Measurements from ENCODE around the gene PCSK5.
A peak's percentile ranks its signal among the peaks of the same experiment; 100 is the strongest.
"Not testable (repeated sequence)": the region's sequence is repeated elsewhere in the genome, so short reads cannot be mapped to it uniquely, and the experiment has no call there.

Gene PCSK5

GRCh38 chr9:76290555-76290954 is 400.1 kb downstream of the PCSK5 start:
- H3K36me3 ChIP-seq (ENCODE audit: control insufficient read depth in 2 of 2, insufficient read depth in 2 of 2, low read length in 2 of 2) = peaks cover 0 to 3% of the 10 kb centered on the region in 2 donors
- no peak overlapping the region for H3K9ac ChIP-seq (ENCODE audit: low read depth in 1 of 2, low read length in 2 of 2)
- H3K27me3 ChIP-seq (ENCODE audit: control insufficient read depth in 2 of 2, insufficient read depth in 2 of 2, low read length in 2 of 2) = no peaks in the 10 kb centered on the region
- no peaks in the 10 kb centered on the region for H3K9me3 ChIP-seq (ENCODE audit: control insufficient read depth in 2 of 2, low read length in 2 of 2)
- H3K27ac ChIP-seq (ENCODE audit: low read depth in 2 of 2, low read length in 2 of 2) = no peak overlapping the region
- no peaks in the 10 kb centered on the region for H3K4me1 ChIP-seq (ENCODE audit: control insufficient read depth in 2 of 2, insufficient read depth in 2 of 2, low read length in 2 of 2)
- H3K4me3 ChIP-seq (ENCODE audit: low read length in 2 of 2) = no peak overlapping the region

GRCh38 chr9:76292246-76292645 is 401.8 kb downstream of the PCSK5 start:
- no peaks in the 10 kb centered on the region for H3K9me3 ChIP-seq (ENCODE audit: control insufficient read depth in 2 of 2, low read length in 2 of 2)
- no peaks in the 10 kb centered on the region for H3K27me3 ChIP-seq (ENCODE audit: control insufficient read depth in 2 of 2, insufficient read depth in 2 of 2, low read length in 2 of 2)
- no peak overlapping the region for H3K4me3 ChIP-seq (ENCODE audit: low read length in 2 of 2)
- peaks cover 3 to 6% of the 10 kb centered on the region in 2 donors for H3K36me3 ChIP-seq (ENCODE audit: control insufficient read depth in 2 of 2, insufficient read depth in 2 of 2, low read length in 2 of 2)
- H3K4me1 ChIP-seq (ENCODE audit: control insufficient read depth in 2 of 2, insufficient read depth in 2 of 2, low read length in 2 of 2) = no peaks in the 10 kb centered on the region
- H3K27ac ChIP-seq (ENCODE audit: low read depth in 2 of 2, low read length in 2 of 2) = no peak overlapping the region
- H3K9ac ChIP-seq (ENCODE audit: low read depth in 1 of 2, low read length in 2 of 2) = no peak overlapping the region

DNA sequence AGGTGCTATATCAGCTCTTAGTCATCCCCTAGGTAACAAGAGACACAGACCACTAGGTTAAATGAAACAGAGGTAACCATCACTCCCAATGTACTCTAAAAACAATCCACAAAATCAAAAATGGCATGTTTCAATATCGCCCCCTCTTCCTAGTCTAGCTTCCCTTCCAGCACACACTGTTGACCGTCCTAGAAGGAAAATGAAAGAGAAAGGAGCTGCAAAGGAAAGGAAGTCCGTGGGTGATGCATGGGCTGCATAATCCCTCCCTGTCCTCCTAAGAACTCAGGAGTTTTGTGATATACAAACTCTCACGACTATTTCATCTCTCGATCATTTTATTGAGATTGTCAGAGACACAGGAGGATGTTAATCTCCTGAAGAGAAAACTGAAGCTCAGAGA is 402.2 kb downstream of the PCSK5 start:
- no peaks in the 10 kb centered on the region for H3K27me3 ChIP-seq (ENCODE audit: control insufficient read depth in 2 of 2, insufficient read depth in 2 of 2, low read length in 2 of 2)
- no peaks in the 10 kb centered on the region for H3K9me3 ChIP-seq (ENCODE audit: control insufficient read depth in 2 of 2, low read length in 2 of 2)
- no peak overlapping the region for H3K4me3 ChIP-seq (ENCODE audit: low read length in 2 of 2)
- H3K36me3 ChIP-seq (ENCODE audit: control insufficient read depth in 2 of 2, insufficient read depth in 2 of 2, low read length in 2 of 2) = peaks cover 3 to 6% of the 10 kb centered on the region in 2 donors
- no peaks in the 10 kb centered on the region for H3K4me1 ChIP-seq (ENCODE audit: control insufficient read depth in 2 of 2, insufficient read depth in 2 of 2, low read length in 2 of 2)
- no peak overlapping the region for H3K9ac ChIP-seq (ENCODE audit: low read depth in 1 of 2, low read length in 2 of 2)
- no peak overlapping the region for H3K27ac ChIP-seq (ENCODE audit: low read depth in 2 of 2, low read length in 2 of 2)

- Histone ChIP-seq H3K9ac (ENCODE audit: low read depth in 1 of 2, low read length in 2 of 2) (no peak overlapping the region), H3K4me3 (ENCODE audit: low read length in 2 of 2) (no peak overlapping the region), H3K36me3 (ENCODE audit: control insufficient read depth in 2 of 2, insufficient read depth in 2 of 2, low read length in 2 of 2) (peaks cover 3 to 6% of the 10 kb centered on the region in 2 donors)
These were observed 403.8 kb downstream of the PCSK5 start for GRCh38 chr9:76294301-76294700.

GRCh38 chr9:76296561-76297310 is 406.3 kb downstream of the PCSK5 start:
- Histone ChIP-seq H3K36me3 (ENCODE audit: control insufficient read depth in 2 of 2, insufficient read depth in 2 of 2, low read length in 2 of 2) (peaks cover 3 to 6% of the 10 kb centered on the region in 2 donors), H3K4me1 (ENCODE audit: control insufficient read depth in 2 of 2, insufficient read depth in 2 of 2, low read length in 2 of 2) (no peaks in the 10 kb centered on the region), H3K4me3 (ENCODE audit: low read length in 2 of 2) (no peak overlapping the region), H3K27ac (ENCODE audit: low read depth in 2 of 2, low read length in 2 of 2) (peak overlapping the region in 1 of 2 donors; percentile 19), H3K9ac (ENCODE audit: low read depth in 1 of 2, low read length in 2 of 2) (no peak overlapping the region), H3K27me3 (ENCODE audit: control insufficient read depth in 2 of 2, insufficient read depth in 2 of 2, low read length in 2 of 2) (no peaks in the 10 kb centered on the region), H3K9me3 (ENCODE audit: control insufficient read depth in 2 of 2, low read length in 2 of 2) (no peaks in the 10 kb centered on the region)

More at GRCh38 chr9:76294301-76294700, 403.8 kb downstream of the PCSK5 start:
- H3K27me3 ChIP-seq (ENCODE audit: control insufficient read depth in 2 of 2, insufficient read depth in 2 of 2, low read length in 2 of 2) = no peaks in the 10 kb centered on the region
- H3K27ac ChIP-seq (ENCODE audit: low read depth in 2 of 2, low read length in 2 of 2) = no peak overlapping the region
- no peaks in the 10 kb centered on the region for H3K4me1 ChIP-seq (ENCODE audit: control insufficient read depth in 2 of 2, insufficient read depth in 2 of 2, low read length in 2 of 2)
- H3K9me3 ChIP-seq (ENCODE audit: control insufficient read depth in 2 of 2, low read length in 2 of 2) = no peaks in the 10 kb centered on the region

GRCh38 chr9:76297721-76298239 is 407.3 kb downstream of the PCSK5 start:
- peaks cover 0 to 4% of the 10 kb centered on the region in 2 donors for H3K4me1 ChIP-seq (ENCODE audit: control insufficient read depth in 2 of 2, insufficient read depth in 2 of 2, low read length in 2 of 2)
- no peaks in the 10 kb centered on the region for H3K9me3 ChIP-seq (ENCODE audit: control insufficient read depth in 2 of 2, low read length in 2 of 2)
- no peak overlapping the region for H3K9ac ChIP-seq (ENCODE audit: low read depth in 1 of 2, low read length in 2 of 2)
- H3K4me3 ChIP-seq (ENCODE audit: low read length in 2 of 2) = no peak overlapping the region
- peaks cover 0 to 6% of the 10 kb centered on the region in 2 donors for H3K36me3 ChIP-seq (ENCODE audit: control insufficient read depth in 2 of 2, insufficient read depth in 2 of 2, low read length in 2 of 2)
- H3K27me3 ChIP-seq (ENCODE audit: control insufficient read depth in 2 of 2, insufficient read depth in 2 of 2, low read length in 2 of 2) = no peaks in the 10 kb centered on the region
- peak overlapping the region; percentile 19 to 32 for H3K27ac ChIP-seq (ENCODE audit: low read depth in 2 of 2, low read length in 2 of 2)

GRCh38 chr9:76298521-76299144 is 408.2 kb downstream of the PCSK5 start:
- Histone ChIP-seq H3K4me1 (ENCODE audit: control insufficient read depth in 2 of 2, insufficient read depth in 2 of 2, low read length in 2 of 2) (peaks cover 0 to 4% of the 10 kb centered on the region in 2 donors), H3K27ac (ENCODE audit: low read depth in 2 of 2, low read length in 2 of 2) (peak overlapping the region in 1 of 2 donors; percentile 32), H3K36me3 (ENCODE audit: control insufficient read depth in 2 of 2, insufficient read depth in 2 of 2, low read length in 2 of 2) (peaks cover 0 to 6% of the 10 kb centered on the region in 2 donors), H3K4me3 (ENCODE audit: low read length in 2 of 2) (no peak overlapping the region), H3K9ac (ENCODE audit: low read depth in 1 of 2, low read length in 2 of 2) (no peak overlapping the region), H3K27me3 (ENCODE audit: control insufficient read depth in 2 of 2, insufficient read depth in 2 of 2, low read length in 2 of 2) (no peaks in the 10 kb centered on the region), H3K9me3 (ENCODE audit: control insufficient read depth in 2 of 2, low read length in 2 of 2) (no peaks in the 10 kb centered on the region)

GRCh38 chr9:76302543-76302942 is 412.1 kb downstream of the PCSK5 start:
- no peak overlapping the region for H3K4me3 ChIP-seq (ENCODE audit: low read length in 2 of 2)
- no peaks in the 10 kb centered on the region for H3K36me3 ChIP-seq (ENCODE audit: control insufficient read depth in 2 of 2, insufficient read depth in 2 of 2, low read length in 2 of 2)
- H3K27ac ChIP-seq (ENCODE audit: low read depth in 2 of 2, low read length in 2 of 2) = no peak overlapping the region
- H3K27me3 ChIP-seq (ENCODE audit: control insufficient read depth in 2 of 2, insufficient read depth in 2 of 2, low read length in 2 of 2) = no peaks in the 10 kb centered on the region
- H3K9me3 ChIP-seq (ENCODE audit: control insufficient read depth in 2 of 2, low read length in 2 of 2) = no peaks in the 10 kb centered on the region
- H3K4me1 ChIP-seq (ENCODE audit: control insufficient read depth in 2 of 2, insufficient read depth in 2 of 2, low read length in 2 of 2) = peaks cover 0 to 4% of the 10 kb centered on the region in 2 donors
- no peak overlapping the region for H3K9ac ChIP-seq (ENCODE audit: low read depth in 1 of 2, low read length in 2 of 2)

DNA sequence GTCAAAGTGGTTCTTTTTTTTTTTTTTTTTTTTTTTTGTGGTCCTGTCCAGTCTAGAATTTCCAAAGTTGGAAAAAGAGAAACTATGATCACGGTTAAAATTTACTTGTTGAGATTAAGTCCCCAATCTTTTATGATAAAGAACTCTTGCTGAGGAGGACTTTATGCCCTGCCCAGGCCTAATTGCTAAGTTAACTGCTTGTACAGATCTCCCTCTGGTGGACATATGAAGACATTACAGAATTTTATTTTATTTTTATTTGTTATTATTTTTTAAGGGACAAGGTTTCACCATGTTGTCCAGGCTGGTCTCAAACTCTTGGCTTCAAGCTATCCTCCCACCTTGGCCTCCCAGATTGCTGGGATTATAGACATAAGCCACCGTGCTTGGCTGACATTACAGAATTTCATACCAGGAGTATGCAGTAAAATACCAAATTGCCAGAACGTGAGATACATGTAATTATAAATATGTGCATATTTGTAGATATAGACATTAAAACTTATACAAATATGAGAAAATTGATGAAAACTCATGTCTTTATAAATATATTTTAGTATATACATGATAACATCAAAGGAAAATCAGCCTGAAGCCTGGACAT is 412.6 kb downstream of the PCSK5 start:
- Histone ChIP-seq H3K36me3 (ENCODE audit: control insufficient read depth in 2 of 2, insufficient read depth in 2 of 2, low read length in 2 of 2) (no peaks in the 10 kb centered on the region), H3K27me3 (ENCODE audit: control insufficient read depth in 2 of 2, insufficient read depth in 2 of 2, low read length in 2 of 2) (no peaks in the 10 kb centered on the region), H3K27ac (ENCODE audit: low read depth in 2 of 2, low read length in 2 of 2) (no peak overlapping the region), H3K4me1 (ENCODE audit: control insufficient read depth in 2 of 2, insufficient read depth in 2 of 2, low read length in 2 of 2) (peaks cover 0 to 6% of the 10 kb centered on the region in 2 donors), H3K9me3 (ENCODE audit: control insufficient read depth in 2 of 2, low read length in 2 of 2) (no peaks in the 10 kb centered on the region), H3K4me3 (ENCODE audit: low read length in 2 of 2) (no peak overlapping the region), H3K9ac (ENCODE audit: low read depth in 1 of 2, low read length in 2 of 2) (no peak overlapping the region)

DNA sequence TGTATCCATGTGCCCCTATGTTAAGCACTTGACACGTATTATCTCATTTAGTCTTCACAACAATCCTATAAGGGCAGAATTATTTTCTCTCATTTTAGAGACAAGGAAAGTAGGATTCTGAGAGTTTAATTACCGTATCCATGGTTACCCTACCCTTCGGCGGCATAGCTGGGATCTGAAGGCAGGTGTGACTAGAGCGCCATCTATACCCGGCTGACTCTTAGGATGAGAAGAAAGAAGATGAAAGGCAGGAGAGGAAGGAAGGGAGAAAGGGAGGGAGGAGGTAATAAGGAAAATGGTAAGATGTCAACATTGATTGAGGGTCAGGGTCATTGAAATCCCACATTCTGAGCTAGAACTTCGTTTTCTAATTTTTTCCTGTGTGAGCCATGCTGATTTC is 416.6 kb downstream of the PCSK5 start:
- not testable (repeated sequence) for H3K4me1 ChIP-seq (ENCODE audit: control insufficient read depth in 2 of 2, insufficient read depth in 2 of 2, low read length in 2 of 2); H3K27me3 ChIP-seq (ENCODE audit: control insufficient read depth in 2 of 2, insufficient read depth in 2 of 2, low read length in 2 of 2); H3K9me3 ChIP-seq (ENCODE audit: control insufficient read depth in 2 of 2, low read length in 2 of 2); H3K36me3 ChIP-seq (ENCODE audit: control insufficient read depth in 2 of 2, insufficient read depth in 2 of 2, low read length in 2 of 2); H3K27ac ChIP-seq (ENCODE audit: low read depth in 2 of 2, low read length in 2 of 2); H3K4me3 ChIP-seq (ENCODE audit: low read length in 2 of 2); H3K9ac ChIP-seq (ENCODE audit: low read depth in 1 of 2, low read length in 2 of 2)
